ENCODE data around the gene KCND3. TPM values are rescaled to one million over a fixed set of nuclear protein-coding genes. Genes with fewer than 3 reads are reported as not detected.

The KCND3 gene
- total RNA-seq, 1 donor from 2014 or later = 2.1 TPM

- no peak overlapping the region for H3K27ac Mint-ChIP-seq (ENCODE audit: unreplicated experiment)
- DNase-seq (ENCODE audit: extremely low spot score, unreplicated experiment) = peak; percentile 76
- TF ChIP-seq CTCF (IDR thresholded peaks at IDR 0.05) = no peak
- H3K4me3 Mint-ChIP-seq (ENCODE audit: unreplicated experiment) = no peak overlapping the region
- H3K4me1 Mint-ChIP-seq (ENCODE audit: unreplicated experiment) = peaks cover 18% of the 10 kb centered on the region
- H3K36me3 Mint-ChIP-seq (ENCODE audit: unreplicated experiment) = no peaks in the 10 kb centered on the region
- no peaks in the 10 kb centered on the region for H3K27me3 Mint-ChIP-seq (ENCODE audit: unreplicated experiment)
- no peaks in the 10 kb centered on the region for H3K9me3 Mint-ChIP-seq (ENCODE audit: unreplicated experiment)
Observed at GRCh38 chr1:111723091-111723806, 266.2 kb downstream of the KCND3 start.

- H3K4me1 Mint-ChIP-seq (ENCODE audit: unreplicated experiment) = peaks cover 18% of the 10 kb centered on the region
- H3K27me3 Mint-ChIP-seq (ENCODE audit: unreplicated experiment) = no peaks in the 10 kb centered on the region
- H3K9me3 Mint-ChIP-seq (ENCODE audit: unreplicated experiment) = no peaks in the 10 kb centered on the region
- no peak overlapping the region for H3K27ac Mint-ChIP-seq (ENCODE audit: unreplicated experiment)
- H3K4me3 Mint-ChIP-seq (ENCODE audit: unreplicated experiment) = no peak overlapping the region
- peak; percentile 57 for DNase-seq (ENCODE audit: extremely low spot score, unreplicated experiment)
- no peak for TF ChIP-seq CTCF (IDR thresholded peaks at IDR 0.05)
- peaks cover 5% of the 10 kb centered on the region for H3K36me3 Mint-ChIP-seq (ENCODE audit: unreplicated experiment)
Observed at GRCh38 chr1:111720977-111721786, 268.3 kb downstream of the KCND3 start.

Other genes starting within 250 kb of the KCND3 start
- gene DDX20, start 233.8 kb downstream of the KCND3 start, total RNA-seq = 13.1 and 14.0 TPM in 2 replicates